GM12873 (cell line): ENCODE measurements around the gene ANAPC7.

ENCODE experiments used
- CTCF ChIP-seq: IDR thresholded peaks from 2 replicates; pipeline ENCODE4 v1.5.1; 2012; ENCODE audit warnings: low read depth, mild to moderate bottlenecking, moderate library complexity, low read length, control low read depth; ENCODE audit not compliant: insufficient read depth; ENCODE audit errors: missing control alignments

The ANAPC7 gene

GRCh38 chr12:110330124-110330523 is 73.4 kb downstream of the ANAPC7 start:
- TF ChIP-seq CTCF = no peak

GRCh38 chr12:110329710-110330109 is 73.8 kb downstream of the ANAPC7 start:
- no peak for TF ChIP-seq CTCF
